CD4-positive, alpha-beta memory T cell (primary cell): ENCODE results near the gene DLGAP3. TPM values are rescaled to one million over a fixed set of nuclear protein-coding genes. Genes with fewer than 3 reads are reported as not detected.

Experiments
- CTCF ChIA-PET: fragments of 350-600 bp; sonication (Branson Sonifier 250); formaldehyde crosslinking; loops from one replicate; lab custom pipeline; 2021; ENCODE audit warnings: inconsistent platforms; ENCODE audit not compliant: partially characterized antibody; lab: Charles Lee
- POLR2A ChIA-PET: fragments of 350-600 bp; sonication (Branson Sonifier 250); formaldehyde crosslinking; loops from one replicate; lab custom pipeline; 2021; ENCODE audit not compliant: partially characterized antibody; lab: Charles Lee
- DNase-seq, 5 donors: peaks; one replicate each; pipeline versions ENCODE4 v3.0.0 to v3.0.0-alpha.2; 2020 to 2022; ENCODE audit warnings: mixed read lengths in 1 of 5
- H3K27ac ChIP-seq: one replicate; pipeline ENCODE4 v1.7.0; 2013; ENCODE audit warnings: low read depth, low read length
- H3K27me3 ChIP-seq: 2 replicates; pipeline ENCODE4 v1.7.0; 2013; ENCODE audit warnings: mild to moderate bottlenecking, low read length, moderate library complexity; ENCODE audit not compliant: insufficient read depth
- H3K36me3 ChIP-seq: 2 replicates; pipeline ENCODE4 v1.7.0; 2013; ENCODE audit warnings: mild to moderate bottlenecking, low read length, moderate library complexity; ENCODE audit not compliant: insufficient read depth
- H3K4me1 ChIP-seq: 2 replicates; pipeline ENCODE4 v1.7.0; 2013; ENCODE audit warnings: mild to moderate bottlenecking, low read length, moderate library complexity; ENCODE audit not compliant: insufficient read depth
- H3K4me3 ChIP-seq, 2 donors: one replicate each; pipeline ENCODE4 v1.7.0; 2013; ENCODE audit warnings: low read length in 2 of 2, mild to moderate bottlenecking in 1 of 2
- H3K9me3 ChIP-seq, 2 donors: one replicate each; pipeline ENCODE4 v1.7.0; 2013; ENCODE audit warnings: low read length in 2 of 2, control low read depth in 1 of 2; ENCODE audit not compliant: control insufficient read depth in 1 of 2
- H3K27ac Mint-ChIP-seq, 7 donors: one replicate each; pipeline ENCODE4 v1.8.0; 2020 to 2021; ENCODE audit warnings: mixed read lengths in 7 of 7, mild to moderate bottlenecking in 6 of 7, inconsistent platforms in 3 of 7, moderate library complexity in 3 of 7
- H3K27me3 Mint-ChIP-seq, 2 donors: one replicate each; pipeline ENCODE4 v1.8.0; 2020 to 2021; ENCODE audit warnings: mixed read lengths in 2 of 2
- H3K36me3 Mint-ChIP-seq, 2 donors: one replicate each; pipeline ENCODE4 v1.8.0; 2020 to 2021; ENCODE audit warnings: mixed read lengths in 2 of 2, inconsistent platforms in 1 of 2, mild to moderate bottlenecking in 1 of 2
- H3K4me1 Mint-ChIP-seq, 4 donors: one replicate each; pipeline ENCODE4 v1.8.0; 2020 to 2021; ENCODE audit warnings: mixed read lengths in 4 of 4, mild to moderate bottlenecking in 1 of 4
- H3K4me3 Mint-ChIP-seq, 8 donors: one replicate each; pipeline ENCODE4 v1.8.0; 2020 to 2021; ENCODE audit warnings: mixed read lengths in 8 of 8, mild to moderate bottlenecking in 7 of 8, moderate library complexity in 6 of 8, inconsistent platforms in 3 of 8
- H3K9me3 Mint-ChIP-seq, 8 donors: one replicate each; pipeline ENCODE4 v1.8.0; 2020 to 2021; ENCODE audit warnings: mixed read lengths in 8 of 8, mild to moderate bottlenecking in 5 of 8, inconsistent platforms in 3 of 8, moderate library complexity in 1 of 8
- intact Hi-C: fragments of 100-400 bp; cut with micrococcal nuclease; formaldehyde crosslinking; loops from one replicate; pipeline ENCODE4 v1.15.1; 2023
- polyA plus RNA-seq, 2 donors: library from polyadenylated mRNA; unstranded; fragments of 300-500 nt; fragmentation: Illumina TruSeq; gene quantifications; one replicate each; pipeline ENCODE4 v1.2.3, GENCODE V29; 2021
- total RNA-seq, 2 experiments: library from RNA; stranded (reverse); gene quantifications; one replicate each; pipeline ENCODE4 v1.2.3, GENCODE V29; 2021

Gene DLGAP3
- total and polyA plus RNA-seq, 4 experiments from 2014 or later = 0.08 to 1.5 (median 0.82) TPM

DNA sequence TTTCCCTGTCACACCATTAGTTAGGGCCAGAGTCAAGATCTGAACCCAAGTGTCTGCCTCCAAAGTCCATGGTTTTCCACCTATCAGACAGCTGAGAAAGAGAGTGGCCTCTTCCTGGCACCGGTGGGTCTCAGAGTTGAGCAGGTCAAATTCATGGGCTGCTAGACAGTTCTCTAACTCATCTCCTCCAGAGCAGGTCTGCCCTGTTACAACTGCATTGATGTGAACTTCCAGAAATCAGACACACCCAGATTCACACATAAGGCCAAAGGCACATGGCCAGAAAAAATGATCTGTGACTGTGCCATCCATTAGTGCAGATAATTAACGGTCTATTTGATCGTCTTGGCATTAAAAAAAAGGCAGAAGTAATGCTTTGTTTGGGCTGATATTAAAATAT, 87.4 kb downstream of the DLGAP3 start:
- H3K4me1 ChIP-seq = peaks cover 7% of the 10 kb centered on the region
- no peaks in the 10 kb centered on the region for H3K36me3 ChIP-seq
- Mint-ChIP-seq H3K4me1 (peaks cover 0 to 11% (median 5%) of the 10 kb centered on the region in 4 donors), H3K27ac (peak overlapping the region in 1 of 7 donors; percentile 10), H3K36me3 (peaks cover 0 to 4% of the 10 kb centered on the region in 2 donors), H3K4me3 (no peak overlapping the region), H3K27me3 (no peaks in the 10 kb centered on the region), H3K9me3 (no peaks in the 10 kb centered on the region)
- DNase-seq = no peak
- no peaks in the 10 kb centered on the region for H3K9me3 ChIP-seq
- H3K4me3 ChIP-seq = no peak overlapping the region
- intact Hi-C loops = no loop called here
- no peak overlapping the region for H3K27ac ChIP-seq
- ChIA-PET POLR2A (no interaction called here), CTCF (interaction anchor here (0.6 to 2.8 kb wide), 3 partner anchors 10 to 25 kb away, joined by 3 to 20 read pairs (median 4); no protein-coding TSS in a partner anchor)
- no peaks in the 10 kb centered on the region for H3K27me3 ChIP-seq

GRCh38 chr1:34840426-34840825, 89.0 kb downstream of the DLGAP3 start:
- no peaks in the 10 kb centered on the region for H3K9me3 ChIP-seq
- Mint-ChIP-seq H3K36me3 (peaks cover under 1 to 2% of the 10 kb centered on the region in 2 donors), H3K27ac (no peak overlapping the region), H3K9me3 (no peaks in the 10 kb centered on the region), H3K4me3 (no peak overlapping the region), H3K27me3 (no peaks in the 10 kb centered on the region), H3K4me1 (peaks cover 0 to 11% (median 4%) of the 10 kb centered on the region in 4 donors)
- no peak overlapping the region for H3K27ac ChIP-seq
- DNase-seq = no peak
- H3K36me3 ChIP-seq = no peaks in the 10 kb centered on the region
- H3K4me3 ChIP-seq = no peak overlapping the region
- ChIA-PET CTCF (no interaction called here), POLR2A (no interaction called here)
- intact Hi-C loops = no loop called here
- H3K27me3 ChIP-seq = no peaks in the 10 kb centered on the region
- H3K4me1 ChIP-seq = peaks cover 7% of the 10 kb centered on the region

GRCh38 chr1:34839526-34840305, 89.7 kb downstream of the DLGAP3 start:
- POLR2A ChIA-PET = no interaction called here
- Mint-ChIP-seq H3K4me1 (peaks cover 0 to 11% (median 4%) of the 10 kb centered on the region in 4 donors), H3K27ac (no peak overlapping the region), H3K4me3 (no peak overlapping the region), H3K36me3 (peaks cover 2 to 3% of the 10 kb centered on the region in 2 donors), H3K27me3 (no peaks in the 10 kb centered on the region), H3K9me3 (no peaks in the 10 kb centered on the region)
- Histone ChIP-seq H3K4me1 (peaks cover 7% of the 10 kb centered on the region), H3K27ac (no peak overlapping the region), H3K36me3 (no peaks in the 10 kb centered on the region), H3K4me3 (no peak overlapping the region), H3K27me3 (no peaks in the 10 kb centered on the region), H3K9me3 (no peaks in the 10 kb centered on the region)
- CTCF ChIA-PET = no interaction called here
- intact Hi-C loops = no loop called here
- no peak for DNase-seq

- POLR2A ChIA-PET = no interaction called here
- H3K4me3 ChIP-seq = no peak overlapping the region
- H3K9me3 Mint-ChIP-seq = no peaks in the 10 kb centered on the region
- H3K27me3 Mint-ChIP-seq = no peaks in the 10 kb centered on the region
- DNase-seq = no peak
- H3K36me3 ChIP-seq = no peaks in the 10 kb centered on the region
- no peaks in the 10 kb centered on the region for H3K9me3 ChIP-seq
- H3K36me3 Mint-ChIP-seq = peaks cover 0 to 8% of the 10 kb centered on the region in 2 donors
- CTCF ChIA-PET = no interaction called here
- intact Hi-C loops = no loop called here
- no peaks in the 10 kb centered on the region for H3K4me1 ChIP-seq
- no peak overlapping the region for H3K27ac ChIP-seq
- H3K27ac Mint-ChIP-seq = peak overlapping the region in 1 of 7 donors; percentile 87
- no peaks in the 10 kb centered on the region for H3K4me1 Mint-ChIP-seq
- no peak overlapping the region for H3K4me3 Mint-ChIP-seq
- no peaks in the 10 kb centered on the region for H3K27me3 ChIP-seq
Measured at GRCh38 chr1:34833711-34834110, 95.7 kb downstream of the DLGAP3 start.

DNA sequence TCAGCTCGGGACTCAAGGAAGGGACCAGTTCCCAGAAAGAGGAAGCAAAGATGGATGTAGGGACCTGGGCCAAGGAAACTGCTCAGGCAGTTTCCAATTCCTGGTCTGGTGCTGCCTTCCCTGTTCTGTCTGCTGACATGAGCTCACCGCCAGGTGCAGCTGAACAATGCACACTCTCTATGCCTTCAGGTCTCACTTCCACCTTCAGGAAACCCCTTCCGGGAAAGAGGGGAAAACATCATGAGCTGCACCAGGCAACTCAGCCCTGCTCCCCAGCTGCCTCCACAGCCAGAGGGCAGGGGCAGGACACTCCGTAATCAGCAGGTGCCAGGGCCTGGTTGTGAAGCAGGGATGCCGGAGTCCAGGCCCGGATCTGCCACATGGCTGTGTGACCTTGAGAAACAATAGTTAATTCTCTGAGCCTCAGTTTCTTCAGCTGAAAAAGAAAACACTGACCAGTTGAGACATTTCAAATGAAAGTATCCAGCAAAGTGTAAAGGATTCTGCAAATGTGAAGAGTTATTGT, 97.7 kb downstream of the DLGAP3 start:
- Histone ChIP-seq H3K4me3 (no peak overlapping the region), H3K27me3 (no peaks in the 10 kb centered on the region), H3K27ac (no peak overlapping the region), H3K9me3 (no peaks in the 10 kb centered on the region), H3K36me3 (no peaks in the 10 kb centered on the region), H3K4me1 (no peaks in the 10 kb centered on the region)
- no peak for DNase-seq
- peaks cover 0 to 8% of the 10 kb centered on the region in 2 donors for H3K36me3 Mint-ChIP-seq
- no peak overlapping the region for H3K4me3 Mint-ChIP-seq
- H3K27me3 Mint-ChIP-seq = no peaks in the 10 kb centered on the region
- intact Hi-C loops = no loop called here
- ChIA-PET POLR2A (no interaction called here), CTCF (no interaction called here)
- H3K27ac Mint-ChIP-seq = peak overlapping the region in 1 of 7 donors; percentile 16
- H3K4me1 Mint-ChIP-seq = no peaks in the 10 kb centered on the region
- H3K9me3 Mint-ChIP-seq = no peaks in the 10 kb centered on the region

- H3K27ac Mint-ChIP-seq = no peak overlapping the region
- H3K4me3 Mint-ChIP-seq = no peak overlapping the region
- no peaks in the 10 kb centered on the region for H3K27me3 Mint-ChIP-seq
- no peaks in the 10 kb centered on the region for H3K27me3 ChIP-seq
- no peaks in the 10 kb centered on the region for H3K36me3 ChIP-seq
- H3K27ac ChIP-seq = no peak overlapping the region
- no peak overlapping the region for H3K4me3 ChIP-seq
- H3K4me1 ChIP-seq = no peaks in the 10 kb centered on the region
- peaks cover 0 to 2% (median 0%) of the 10 kb centered on the region in 8 donors for H3K9me3 Mint-ChIP-seq
- H3K9me3 ChIP-seq = no peaks in the 10 kb centered on the region
- ChIA-PET CTCF (no interaction called here), POLR2A (no interaction called here)
- peaks cover 0 to 5% of the 10 kb centered on the region in 2 donors for H3K36me3 Mint-ChIP-seq
- H3K4me1 Mint-ChIP-seq = no peaks in the 10 kb centered on the region
- intact Hi-C loops = no loop called here
- DNase-seq = no peak
Measured at GRCh38 chr1:34829250-34829649, 100.2 kb downstream of the DLGAP3 start.

GRCh38 chr1:34828611-34829010, 100.8 kb downstream of the DLGAP3 start:
- intact Hi-C loops = no loop called here
- no peaks in the 10 kb centered on the region for H3K4me1 ChIP-seq
- H3K27ac ChIP-seq = no peak overlapping the region
- no peaks in the 10 kb centered on the region for H3K27me3 ChIP-seq
- ChIA-PET POLR2A (no interaction called here), CTCF (no interaction called here)
- no peaks in the 10 kb centered on the region for H3K9me3 ChIP-seq
- H3K9me3 Mint-ChIP-seq = peaks cover 0 to 3% (median 0%) of the 10 kb centered on the region in 8 donors
- no peaks in the 10 kb centered on the region for H3K27me3 Mint-ChIP-seq
- no peaks in the 10 kb centered on the region for H3K36me3 ChIP-seq
- peaks cover 0 to 5% of the 10 kb centered on the region in 2 donors for H3K36me3 Mint-ChIP-seq
- DNase-seq = no peak
- H3K4me1 Mint-ChIP-seq = no peaks in the 10 kb centered on the region
- no peak overlapping the region for H3K4me3 Mint-ChIP-seq
- H3K27ac Mint-ChIP-seq = no peak overlapping the region
- no peak overlapping the region for H3K4me3 ChIP-seq
